Activated CD4-positive, alpha-beta T cell treated with anti-CD3 and anti-CD28 coated beads for 4 hours (primary cell): ENCODE data around the gene UBE2U.
"Not testable (repeated sequence)": the region's sequence is repeated elsewhere in the genome, so short reads cannot be mapped to it uniquely, and the experiment has no call there.

Experiments used
- DNase-seq, 2 donors: peaks; one replicate each; pipeline ENCODE4 v3.0.0-alpha.2; 2020

Gene UBE2U

DNA sequence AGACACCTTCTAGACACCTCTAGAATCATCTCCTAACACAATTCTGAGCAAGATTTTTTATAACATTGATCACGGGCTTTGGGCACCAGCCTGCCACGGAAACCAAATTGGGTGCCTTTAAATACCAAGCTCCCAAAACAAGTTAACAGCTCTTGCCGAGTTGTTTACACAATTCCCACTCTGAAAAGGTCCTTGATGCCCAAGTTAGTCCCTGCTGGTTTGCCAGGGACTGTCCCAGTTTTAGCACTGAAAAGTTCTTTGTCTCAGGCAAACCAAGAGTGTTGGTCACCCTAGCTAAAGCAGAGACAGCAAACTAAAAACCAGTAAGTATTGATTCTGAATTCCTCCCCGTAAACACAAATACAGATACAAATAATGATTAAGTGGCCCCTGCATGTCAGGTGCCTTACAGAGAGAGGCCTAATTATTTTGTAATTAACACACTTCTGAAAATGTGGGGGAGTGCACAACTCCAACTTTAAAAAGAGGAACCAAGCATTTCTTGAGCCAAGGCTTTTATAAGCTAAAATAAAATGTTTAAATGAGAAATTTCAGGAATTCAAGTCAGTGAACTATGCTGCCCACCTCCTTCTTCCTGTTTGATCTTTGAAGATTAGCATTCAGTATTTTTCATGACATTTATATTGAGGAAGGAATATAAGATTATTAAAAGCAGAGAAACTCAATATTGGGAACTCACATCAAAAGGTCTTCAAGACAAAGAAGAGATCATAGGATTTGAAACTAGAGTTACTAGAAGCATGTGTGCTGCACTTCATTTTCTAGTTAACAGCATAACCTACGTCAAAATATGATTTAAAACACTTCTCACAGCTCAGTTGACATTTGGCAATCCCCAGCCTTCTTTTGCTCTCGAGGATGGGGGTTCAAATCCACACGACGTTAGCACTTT lies 9.0 kb upstream of the UBE2U start:
- no peak for DNase-seq

- DNase-seq, result no peak
Measured at GRCh38 chr1:64195081-64195395, 8.4 kb upstream of the UBE2U start.

- no peak for DNase-seq
Measured at GRCh38 chr1:64196074-64196870, 7.2 kb upstream of the UBE2U start.

DNA sequence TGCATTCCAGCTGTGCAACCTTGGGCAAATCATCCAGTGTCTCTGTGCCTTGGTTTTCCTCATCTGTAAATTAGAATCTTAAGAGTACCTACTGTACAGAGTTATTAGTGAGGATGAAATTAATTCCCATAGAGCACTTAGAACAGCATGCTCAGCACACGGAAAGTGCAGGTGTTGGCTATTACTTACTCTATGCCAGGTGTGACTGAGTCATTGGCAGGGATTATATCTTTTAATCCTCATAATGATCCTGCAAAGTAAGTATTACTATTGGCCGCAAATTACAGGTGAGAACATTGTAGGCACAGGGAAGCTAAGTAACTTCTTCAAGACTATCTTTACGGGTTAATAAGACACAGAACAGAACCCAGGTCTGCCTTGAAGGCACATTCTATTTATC lies 6.3 kb upstream of the UBE2U start:
- no peak for DNase-seq

DNA sequence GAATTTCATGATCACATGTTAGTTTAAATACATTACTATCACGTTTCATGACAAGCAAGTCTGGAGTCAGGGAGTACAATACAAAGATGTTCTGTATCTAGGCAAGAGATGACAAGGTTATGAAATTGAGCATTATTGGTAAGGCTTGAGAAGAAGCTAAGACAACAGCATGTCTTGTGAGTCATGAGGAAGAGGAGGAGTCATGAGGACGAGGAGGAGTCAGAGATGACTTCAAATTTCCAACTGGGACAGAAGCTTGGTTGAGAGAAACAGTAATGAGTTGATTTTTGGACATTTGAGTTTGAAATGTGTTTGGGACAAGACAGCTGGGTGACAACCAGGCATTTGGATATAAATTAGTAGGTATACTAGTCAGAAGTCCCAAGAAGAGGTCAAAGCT lies 4.3 kb upstream of the UBE2U start:
- no peak for DNase-seq

GRCh38 chr1:64200064-64200463 lies 3.4 kb upstream of the UBE2U start:
- DNase-seq, result no peak

GRCh38 chr1:64209221-64209620 lies 5.8 kb downstream of the UBE2U start:
- DNase-seq, result no peak

DNA sequence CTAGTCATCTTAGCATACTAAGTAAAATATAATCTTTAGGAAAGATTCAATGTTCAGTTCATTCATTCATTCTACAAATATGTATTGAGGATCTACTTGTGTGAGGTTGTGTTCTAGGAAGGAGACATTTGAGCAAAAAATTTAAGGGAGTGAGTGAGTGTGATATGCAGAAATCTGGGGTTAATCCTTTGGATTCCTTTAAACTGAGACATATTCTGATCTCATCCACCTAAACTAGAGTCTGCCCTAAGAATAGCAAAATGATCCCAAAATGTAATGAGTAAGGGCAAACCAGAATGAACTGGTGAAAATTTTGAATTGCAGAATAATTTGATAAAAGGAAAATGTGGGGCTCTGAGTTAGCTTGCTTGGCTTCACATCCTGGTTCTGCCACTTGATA lies 8.6 kb downstream of the UBE2U start:
- no peak for DNase-seq

DNA sequence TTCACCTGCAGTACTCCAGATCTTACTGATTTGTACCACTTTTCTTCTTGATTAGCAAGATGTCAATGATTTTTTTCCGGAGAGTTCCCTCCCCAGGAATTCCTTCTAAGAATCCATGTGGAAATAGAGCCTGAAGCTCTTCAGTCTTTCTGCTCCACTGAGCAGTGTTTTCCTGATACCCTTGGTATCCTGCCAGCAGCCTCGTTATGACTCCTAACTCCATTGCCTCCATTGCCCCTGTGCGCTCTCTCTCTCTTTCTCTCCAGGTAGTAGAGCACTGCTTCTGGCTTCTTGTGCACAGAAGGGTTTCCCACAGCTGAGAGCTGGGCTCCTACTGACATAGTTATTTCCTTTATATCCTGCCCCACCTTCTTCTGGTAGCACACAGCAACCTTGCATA lies 12.2 kb downstream of the UBE2U start:
- DNase-seq, result no peak

DNA sequence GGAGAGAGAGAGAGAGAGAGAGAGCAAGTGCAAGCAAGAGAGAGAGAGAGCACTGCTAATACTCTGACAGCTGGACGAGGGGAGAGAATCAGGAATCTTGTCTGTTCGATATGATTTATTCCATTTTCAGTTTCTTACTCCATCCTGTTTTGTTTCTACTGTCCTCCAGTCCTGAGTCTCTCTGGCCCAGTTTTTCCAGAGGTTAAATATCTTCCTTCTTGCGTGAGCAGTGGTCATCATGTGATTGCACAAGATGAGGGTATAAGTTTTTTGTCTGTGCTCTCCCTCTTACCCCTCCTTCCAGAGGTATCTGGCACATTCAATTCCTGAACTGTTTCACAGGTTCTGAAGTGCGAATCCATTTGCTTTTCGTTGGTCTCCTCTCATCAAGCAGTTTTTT lies 16.8 kb downstream of the UBE2U start:
- DNase-seq, result no peak

GRCh38 chr1:64223329-64224151 lies 20.1 kb downstream of the UBE2U start:
- no peak for DNase-seq

DNA sequence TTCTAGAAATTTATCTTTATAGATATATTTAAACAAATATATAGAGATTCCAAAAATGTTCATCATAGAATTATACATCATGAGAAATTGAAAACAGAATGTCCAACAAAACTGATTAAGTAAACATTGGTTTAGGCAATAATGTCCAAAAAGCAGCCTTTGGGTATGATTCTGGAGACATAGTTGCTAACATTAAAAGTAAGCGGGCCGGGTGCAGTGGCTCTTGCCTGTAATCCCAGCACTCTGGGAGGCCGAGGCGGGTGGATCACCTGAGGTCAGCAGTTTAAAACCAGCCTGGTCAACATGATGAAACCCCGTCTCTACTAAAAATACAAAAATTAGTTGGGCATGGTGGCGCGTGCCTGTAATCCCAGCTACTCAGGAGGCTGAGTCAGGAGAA lies 20.8 kb downstream of the UBE2U start:
- DNase-seq, result not testable (repeated sequence)

DNA sequence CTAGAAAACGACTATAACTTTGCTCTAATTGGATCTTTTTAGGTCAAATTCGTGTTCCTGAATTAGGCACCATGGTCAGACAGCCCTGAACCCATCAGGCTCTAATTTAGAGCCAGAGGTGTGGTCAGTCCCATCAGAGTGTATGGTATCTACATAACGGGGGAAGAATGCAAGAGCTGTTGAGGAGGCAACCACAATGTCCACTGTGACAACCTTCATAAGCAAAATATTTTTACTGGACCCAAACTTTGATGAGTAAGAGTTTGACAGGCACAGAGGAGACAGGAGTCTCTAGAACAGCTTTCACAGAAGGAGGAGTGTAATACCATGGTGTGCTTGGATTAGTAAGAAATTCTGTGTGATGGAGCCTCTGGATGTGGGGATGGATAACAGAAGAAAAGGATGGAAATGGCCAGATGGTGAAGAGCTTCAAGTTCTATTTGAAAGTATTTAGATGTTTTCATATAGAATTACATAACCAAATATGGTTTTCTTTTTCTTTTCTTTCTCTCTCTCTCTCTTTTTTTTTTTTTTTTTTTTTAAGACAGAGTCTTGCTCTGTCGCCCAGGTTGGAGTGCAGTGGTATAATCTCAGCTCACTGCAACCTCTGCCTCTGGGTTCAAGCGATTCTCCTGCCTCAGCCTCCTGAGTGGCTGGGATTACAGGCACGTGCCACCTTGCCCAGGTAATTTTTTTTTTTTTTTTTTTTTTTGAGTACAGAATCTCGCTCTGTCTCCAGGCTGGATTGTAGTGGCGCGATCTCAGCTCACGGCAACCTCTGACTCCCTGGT lies 24.9 kb downstream of the UBE2U start:
- no peak for DNase-seq

DNA sequence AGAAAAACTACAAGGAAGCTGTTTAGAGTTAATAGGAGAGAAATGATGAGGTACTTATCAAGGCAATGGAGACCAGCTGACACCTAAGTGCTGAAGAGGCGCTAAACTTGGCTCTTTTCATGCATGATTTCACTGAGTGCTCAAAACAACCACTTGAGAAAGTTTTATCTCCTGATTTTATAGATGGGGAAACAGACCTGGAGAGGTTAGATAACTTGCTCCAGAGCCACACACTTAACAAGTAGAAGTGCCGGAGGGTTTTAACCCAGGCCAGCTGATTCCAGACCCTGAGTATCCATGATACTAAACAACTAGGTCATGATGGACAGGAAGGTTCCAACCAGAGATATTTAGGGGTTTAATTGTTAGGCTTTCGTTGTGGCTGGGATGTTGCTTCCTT lies 25.9 kb downstream of the UBE2U start:
- no peak for DNase-seq

GRCh38 chr1:64231153-64231552 lies 27.7 kb downstream of the UBE2U start:
- no peak for DNase-seq

- DNase-seq, result no peak
Measured at GRCh38 chr1:64231654-64232053, 28.2 kb downstream of the UBE2U start.

GRCh38 chr1:64234714-64235113 lies 31.3 kb downstream of the UBE2U start:
- no peak for DNase-seq

- no peak for DNase-seq
Measured at GRCh38 chr1:64235181-64235580, 31.8 kb downstream of the UBE2U start.

DNA sequence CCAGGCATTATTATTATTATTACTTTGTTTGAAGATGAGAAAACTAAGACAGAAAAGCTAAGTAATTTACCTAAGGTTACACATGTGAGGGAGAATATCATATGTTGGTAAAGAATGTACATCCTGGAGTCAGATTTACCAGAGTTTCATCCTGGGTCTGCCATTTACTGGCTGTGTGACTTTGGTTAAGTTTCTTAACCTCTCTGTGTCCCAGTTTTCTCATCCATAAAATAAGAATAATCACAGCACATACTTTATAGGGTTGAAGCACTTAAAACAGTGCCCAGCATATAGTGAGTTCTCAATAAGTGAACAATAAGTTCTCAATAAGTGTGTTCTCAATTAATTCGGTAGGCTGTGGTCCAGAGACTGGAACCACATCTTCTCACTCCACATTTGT lies 32.5 kb downstream of the UBE2U start:
- DNase-seq, result no peak

DNA sequence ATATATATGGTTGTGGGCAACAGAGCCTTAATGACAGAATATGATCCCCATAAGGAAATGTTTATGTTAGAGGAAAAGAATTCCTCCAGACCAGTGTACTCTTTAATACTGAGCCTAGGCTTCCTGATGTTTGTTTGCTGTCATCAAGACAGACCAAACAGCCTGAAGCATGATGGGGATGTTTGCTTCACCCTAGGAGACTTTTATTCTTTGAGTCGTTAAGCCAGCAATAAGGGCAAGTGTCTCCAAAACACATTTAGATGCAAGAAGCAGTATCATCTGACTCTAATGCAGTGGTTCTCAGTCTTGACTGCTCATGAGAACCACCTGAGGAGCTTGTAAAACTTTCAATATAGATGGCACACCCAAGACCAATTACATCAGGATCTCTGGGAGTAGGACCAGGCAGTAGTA lies 33.1 kb downstream of the UBE2U start:
- DNase-seq, result no peak

DNA sequence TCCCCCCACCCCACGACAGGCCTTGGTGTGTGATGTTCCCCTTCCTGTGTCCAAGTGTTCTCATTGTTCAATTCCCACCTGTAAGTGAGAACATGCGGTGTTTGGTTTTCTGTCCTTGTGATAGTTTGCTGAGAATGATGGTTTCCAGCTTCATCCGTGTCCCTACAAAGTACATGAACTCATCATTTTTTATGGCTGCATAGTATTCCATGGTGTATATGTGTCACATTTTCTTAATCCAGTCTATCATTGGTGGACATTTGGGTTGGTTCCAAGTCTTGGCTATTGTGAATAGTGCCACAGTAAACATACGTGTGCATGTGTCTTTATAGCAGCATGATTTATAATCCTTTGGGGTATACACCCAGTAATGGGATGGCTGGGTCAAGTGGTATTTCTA lies 36.1 kb downstream of the UBE2U start:
- DNase-seq, result not testable (repeated sequence)

- DNase-seq, result no peak
Measured at GRCh38 chr1:64240206-64240605, 36.8 kb downstream of the UBE2U start.

- no peak for DNase-seq
Measured at GRCh38 chr1:64241069-64241468, 37.6 kb downstream of the UBE2U start.
